Heart right ventricle (tissue), 16 donors: Measurements from ENCODE around the gene CAPN15. TPM values are rescaled to one million over a fixed set of nuclear protein-coding genes. Genes with fewer than 3 reads are reported as not detected.
"Not testable (repeated sequence)": the region's sequence is repeated elsewhere in the genome, so short reads cannot be mapped to it uniquely, and the experiment has no call there.

Experiments used
- ATAC-seq, 8 donors: fragments of 200-7000 bp; cut with Tn5 transposase; one replicate each; pipeline ENCODE4 v1.9.1; 2020; ENCODE audit warnings: mild to moderate bottlenecking in 8 of 8, moderate library complexity in 8 of 8, moderate number of reproducible peaks in 1 of 8
- DNase-seq, 2 donors: peaks; one replicate each; pipeline ENCODE4 v3.0.0-alpha.2; 2020
- H3K27ac ChIP-seq, 10 donors: fragments of 200-600 bp; sonication (generic) in 2 of 10; one replicate each; pipeline versions ENCODE4 v1.5.0 to v1.8.0; 2020 to 2022; ENCODE audit warnings: mild to moderate bottlenecking in 3 of 10
- H3K27me3 ChIP-seq, 7 donors: fragments of 200-600 bp; one replicate each; pipeline ENCODE4 v1.8.0; 2021 to 2022; ENCODE audit warnings: mild to moderate bottlenecking in 2 of 7
- H3K36me3 ChIP-seq, 9 donors: fragments of 200-600 bp; sonication (generic) in 1 of 9; one replicate each; pipeline versions ENCODE4 v1.5.0 to v1.8.0; 2020 to 2022; ENCODE audit warnings: mild to moderate bottlenecking in 2 of 9
- H3K4me1 ChIP-seq, 9 donors: fragments of 200-600 bp; sonication (generic) in 1 of 9; one replicate each; pipeline versions ENCODE4 v1.5.0 to v1.8.0; 2020 to 2022; ENCODE audit warnings: mild to moderate bottlenecking in 4 of 9
- H3K4me3 ChIP-seq, 10 donors: fragments of 200-600 bp; sonication (generic) in 2 of 10; one replicate each; pipeline versions ENCODE4 v1.5.0 to v1.8.0; 2020 to 2022; ENCODE audit warnings: mild to moderate bottlenecking in 7 of 10, moderate library complexity in 2 of 10
- H3K9me3 ChIP-seq, 11 donors: fragments of 200-600 bp in 10 of 11; sonication (generic) in 2 of 11; one replicate each; pipeline versions ENCODE4 v1.5.0 to v1.8.0; 2013 to 2022; ENCODE audit warnings: mild to moderate bottlenecking in 2 of 11, control low read depth in 1 of 11, moderate library complexity in 1 of 11
- WGBS, 2 donors: extraction: QIAGEN DNeasy Blood & Tissue Kit; methylation state at CpG; one replicate each; pipeline ENCODE4 v1.1.7; 2013; ENCODE audit warnings: inconsistent platforms in 1 of 2; 5-methylcytosine and 5-hydroxymethylcytosine counted together
- intact Hi-C, 10 donors: fragments of 100-400 bp; cut with DNase I; formaldehyde crosslinking; loops; one replicate each; pipeline versions ENCODE4 v1.11.1 to v1.14.2; 2022
- polyA plus RNA-seq, 2 donors: library from polyadenylated mRNA; stranded (reverse); fragments of 200-250 nt; gene quantifications; one replicate each; pipeline ENCODE4 v1.2.3, GENCODE V29; 2013
- total RNA-seq, 10 donors: library from RNA; stranded (reverse); fragmentation: NEBNext Ultra II Directional in 3 of 10; extraction: Animal tissue kit (Norgen Biotek cat#: 25700) in 3 of 10; gene quantifications; one replicate each; pipeline versions ENCODE4 v1.2.1 to v1.2.4, GENCODE V29; 2021 to 2023
- TF ChIP-seq, protein P1 (sequence below), 9 donors: fragments of 200-600 bp; sonication (generic) in 2 of 9; IDR thresholded peaks; one replicate each; pipeline versions ENCODE4 v1.5.0 to v1.8.0; 2021 to 2022; ENCODE audit warnings: antibody characterized with exemption in 9 of 9, mild to moderate bottlenecking in 5 of 9, moderate library complexity in 1 of 9
- donor health status: Arrhythmogenic right ventricular cardiomyopathy.
- donor health status: ischemic (EF 13 %, LVEDD 7.1; RV severe dilation, severe dysfunction).
- donor health status: healthy with polysubstance abuse.
- donor health status: DM: no; HTN: yes; CAD: no.
- donor health status: DM: no; HTN: no; CAD: no.
- donor health status: ischemic (EF 25% LVEDD 6.9; RV normal size, moderate dysfunction).
- donor health status: ischemic (EF 25% LVEDD 5.7; RV mildly dilated, moderate dysfunction).
- donor health status: healthy.
- donor health status: DM: yes; HTN: yes; CAD: no.
- donor health status: Ischemic cardiomyopathy.
- donor health status: ischemic (EF 35%, LVEDD 5.7; RV mildly dilated, moderate dysfunction).
- donor health status: nonischemic (EF 11% LVEDD 7.7; RV severe dilation, severe dysfunction).
- donor health status: DM: yes; HTN: yes; CAD: no.
- donor health status: PGD.
- donor health status: ischemic (EF 29% LVEDD 5.4; RV normal size, mild dysfunction).
- donor health status: nonischemic (EF 23%, LVEDD 6.1; RV moderate dilation, normal function).

Gene CAPN15
- total and polyA plus RNA-seq, 12 donors = 11.1 to 39.5 (median 16.0) TPM

GRCh38 chr16:595094-595528, 67.6 kb downstream of the CAPN15 start:
- no peak overlapping the region for H3K4me3 ChIP-seq
- whole genome bisulfite sequencing, 2 donors = 92 to 93% methylated on average over 18 of the region's 18 CpGs
- peaks cover 0 to 41% (median 19%) of the 10 kb centered on the region in 9 donors for H3K4me1 ChIP-seq
- intact Hi-C loops = no loop called here
- H3K27me3 ChIP-seq = no peaks in the 10 kb centered on the region
- TF ChIP-seq, protein P1, sequence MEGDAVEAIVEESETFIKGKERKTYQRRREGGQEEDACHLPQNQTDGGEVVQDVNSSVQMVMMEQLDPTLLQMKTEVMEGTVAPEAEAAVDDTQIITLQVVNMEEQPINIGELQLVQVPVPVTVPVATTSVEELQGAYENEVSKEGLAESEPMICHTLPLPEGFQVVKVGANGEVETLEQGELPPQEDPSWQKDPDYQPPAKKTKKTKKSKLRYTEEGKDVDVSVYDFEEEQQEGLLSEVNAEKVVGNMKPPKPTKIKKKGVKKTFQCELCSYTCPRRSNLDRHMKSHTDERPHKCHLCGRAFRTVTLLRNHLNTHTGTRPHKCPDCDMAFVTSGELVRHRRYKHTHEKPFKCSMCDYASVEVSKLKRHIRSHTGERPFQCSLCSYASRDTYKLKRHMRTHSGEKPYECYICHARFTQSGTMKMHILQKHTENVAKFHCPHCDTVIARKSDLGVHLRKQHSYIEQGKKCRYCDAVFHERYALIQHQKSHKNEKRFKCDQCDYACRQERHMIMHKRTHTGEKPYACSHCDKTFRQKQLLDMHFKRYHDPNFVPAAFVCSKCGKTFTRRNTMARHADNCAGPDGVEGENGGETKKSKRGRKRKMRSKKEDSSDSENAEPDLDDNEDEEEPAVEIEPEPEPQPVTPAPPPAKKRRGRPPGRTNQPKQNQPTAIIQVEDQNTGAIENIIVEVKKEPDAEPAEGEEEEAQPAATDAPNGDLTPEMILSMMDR (IDR thresholded peaks at IDR 0.05) = no peak
- no peak overlapping the region for H3K27ac ChIP-seq
- ATAC-seq = no peak
- no peak for DNase-seq
- H3K36me3 ChIP-seq = peaks cover 0 to 38% (median 3%) of the 10 kb centered on the region in 9 donors
- no peaks in the 10 kb centered on the region for H3K9me3 ChIP-seq

DNA sequence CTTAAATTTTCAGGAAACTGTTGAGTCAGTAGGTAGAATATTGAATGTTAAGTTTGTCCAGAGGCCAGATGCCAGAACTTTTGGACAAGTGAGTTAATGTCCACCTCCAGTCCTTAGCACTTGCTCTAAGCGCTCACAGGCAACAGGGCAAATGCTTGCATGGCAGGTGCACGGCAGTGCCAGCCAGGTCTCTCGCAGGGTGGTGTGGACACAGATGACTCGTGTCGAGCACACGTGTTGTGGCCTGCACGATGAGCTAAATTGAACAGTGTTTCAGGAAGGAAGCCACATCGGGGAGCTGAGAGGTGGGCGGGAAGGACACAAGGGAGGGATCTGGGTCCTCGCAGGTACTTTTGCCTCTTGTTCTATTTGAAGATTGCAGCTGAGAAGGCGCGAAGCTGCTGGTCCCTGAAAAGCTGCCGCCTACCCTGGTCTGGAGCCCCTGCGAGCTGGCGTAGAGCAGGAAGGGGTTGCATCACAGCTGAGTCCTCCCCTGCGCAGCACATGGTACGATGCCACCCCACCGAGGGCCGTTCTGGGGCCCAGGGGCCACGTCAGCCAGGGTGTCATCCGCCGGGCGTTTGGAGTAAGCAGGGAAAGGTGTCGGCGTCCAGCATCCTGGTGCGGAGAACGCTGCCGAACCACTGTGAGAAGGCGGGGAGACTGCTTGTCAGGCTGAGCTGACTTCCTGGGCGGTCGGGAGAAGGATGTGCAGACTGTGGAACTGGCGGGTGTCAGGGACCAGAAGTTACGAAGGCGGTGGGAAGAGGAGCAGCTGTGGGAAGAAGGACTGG, 68.6 kb downstream of the CAPN15 start:
- no peaks in the 10 kb centered on the region for H3K9me3 ChIP-seq
- ATAC-seq (no peak), DNase-seq (no peak)
- peaks cover 0 to 38% (median 3%) of the 10 kb centered on the region in 9 donors for H3K36me3 ChIP-seq
- WGBS, 2 donors = 87 to 92% methylated on average over 34 of the region's 34 CpGs
- no peaks in the 10 kb centered on the region for H3K27me3 ChIP-seq
- no peak overlapping the region for H3K4me3 ChIP-seq
- peaks cover 0 to 39% (median 12%) of the 10 kb centered on the region in 9 donors for H3K4me1 ChIP-seq
- no peak overlapping the region for H3K27ac ChIP-seq
- TF ChIP-seq, protein P1 (IDR thresholded peaks at IDR 0.05) = no peak
- intact Hi-C loops = no loop called here

GRCh38 chr16:596736-597060, 69.2 kb downstream of the CAPN15 start:
- Histone ChIP-seq H3K36me3 (peaks cover 0 to 38% (median 3%) of the 10 kb centered on the region in 9 donors), H3K4me1 (peaks cover 0 to 34% (median 7%) of the 10 kb centered on the region in 9 donors), H3K4me3 (no peak overlapping the region), H3K9me3 (no peaks in the 10 kb centered on the region), H3K27ac (no peak overlapping the region), H3K27me3 (no peaks in the 10 kb centered on the region)
- TF ChIP-seq, protein P1 (IDR thresholded peaks at IDR 0.05) = no peak
- DNase-seq (no peak), ATAC-seq (no peak)
- intact Hi-C loops = no loop called here
- WGBS, 2 donors = 93 to 94% methylated on average over 12 of the region's 12 CpGs

DNA sequence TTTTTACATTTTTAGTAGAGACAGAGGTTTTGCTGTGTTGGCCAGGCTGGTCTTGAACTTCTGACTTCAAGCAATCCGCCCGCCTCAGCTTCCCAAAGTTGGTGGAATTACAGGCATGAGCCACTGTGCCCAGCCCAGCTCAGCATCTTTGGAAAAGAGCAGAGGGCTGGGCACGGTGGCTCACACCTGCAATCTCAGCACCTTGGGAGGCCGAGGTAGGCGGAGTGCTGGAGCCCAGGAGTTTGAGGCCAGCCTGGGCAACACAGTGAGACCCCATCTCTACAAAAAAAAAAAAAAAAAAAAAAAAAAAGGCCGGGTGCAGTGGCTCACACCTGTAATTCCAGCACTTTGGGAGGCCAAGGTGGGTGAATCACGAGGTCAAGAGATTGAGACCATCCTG, 70.1 kb downstream of the CAPN15 start:
- intact Hi-C loops, H3K9me3 ChIP-seq, DNase-seq, H3K27me3 ChIP-seq, ATAC-seq, H3K27ac ChIP-seq, H3K4me3 ChIP-seq: not testable (repeated sequence)
- peaks cover 0 to 24% (median 5%) of the 10 kb centered on the region in 9 donors for H3K4me1 ChIP-seq
- H3K36me3 ChIP-seq = peaks cover 0 to 38% (median 3%) of the 10 kb centered on the region in 9 donors
- WGBS, 2 donors = 96 to 97% methylated on average over 7 of the region's 7 CpGs
